Measurements from ENCODE around the gene KANK2.

Gene KANK2

DNA sequence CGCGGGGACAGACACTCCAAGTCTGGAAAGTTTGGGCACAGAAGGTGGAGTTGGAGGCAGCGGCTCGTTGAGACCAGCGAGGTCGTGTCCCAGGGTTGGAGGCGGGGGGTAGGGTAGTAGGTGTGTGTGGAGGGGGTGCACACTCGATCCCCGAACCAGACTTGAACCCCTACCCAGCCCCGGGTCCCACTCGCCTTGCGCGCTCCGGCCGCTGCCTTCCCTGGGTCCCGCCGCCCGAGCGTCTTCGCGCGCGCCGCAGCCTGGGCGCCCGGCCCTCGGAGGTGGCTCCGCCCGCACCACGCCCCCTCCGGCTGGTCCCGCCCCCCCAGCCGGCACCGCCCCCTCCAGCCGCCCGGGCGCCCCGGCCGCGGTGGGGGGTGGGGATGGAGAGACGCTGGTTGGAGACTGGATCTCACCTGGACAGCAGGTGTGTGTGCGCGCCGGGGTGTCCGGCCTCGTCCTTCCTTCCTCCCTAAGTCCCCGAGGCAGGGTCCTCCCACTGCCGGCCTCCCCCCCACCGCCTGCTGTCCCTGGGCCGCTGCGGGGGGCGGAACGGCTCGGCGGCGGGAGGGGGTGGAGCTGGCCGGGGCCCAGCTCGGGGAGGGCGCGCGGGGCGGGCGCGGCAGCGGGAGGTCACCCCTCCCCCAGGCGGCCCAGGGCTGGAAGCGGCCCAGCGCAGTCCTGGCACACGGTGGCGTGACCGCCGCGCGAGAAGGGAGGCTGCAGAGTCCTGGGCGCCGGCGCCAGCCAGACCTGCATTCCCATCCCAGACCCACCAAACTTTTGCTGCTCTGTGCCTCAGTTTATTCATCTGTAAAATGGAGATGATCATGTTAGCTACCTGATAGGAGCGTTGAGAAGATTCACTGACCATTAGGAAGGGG, at the start of gene KANK2:
Gene KANK2 (minus strand): TSS at position 255 of the 884 bp plus-strand sequence. CDS start 3,034 bp downstream, outside the sequence.
- H3K4me3 ChIP-seq (ENCODE audit: low read depth, low read length) = peak within 1 kb of the TSS; percentile 95
- no peak for DNase-seq (ENCODE audit: low read depth, low spot score)
- TF ChIP-seq, protein P1, sequence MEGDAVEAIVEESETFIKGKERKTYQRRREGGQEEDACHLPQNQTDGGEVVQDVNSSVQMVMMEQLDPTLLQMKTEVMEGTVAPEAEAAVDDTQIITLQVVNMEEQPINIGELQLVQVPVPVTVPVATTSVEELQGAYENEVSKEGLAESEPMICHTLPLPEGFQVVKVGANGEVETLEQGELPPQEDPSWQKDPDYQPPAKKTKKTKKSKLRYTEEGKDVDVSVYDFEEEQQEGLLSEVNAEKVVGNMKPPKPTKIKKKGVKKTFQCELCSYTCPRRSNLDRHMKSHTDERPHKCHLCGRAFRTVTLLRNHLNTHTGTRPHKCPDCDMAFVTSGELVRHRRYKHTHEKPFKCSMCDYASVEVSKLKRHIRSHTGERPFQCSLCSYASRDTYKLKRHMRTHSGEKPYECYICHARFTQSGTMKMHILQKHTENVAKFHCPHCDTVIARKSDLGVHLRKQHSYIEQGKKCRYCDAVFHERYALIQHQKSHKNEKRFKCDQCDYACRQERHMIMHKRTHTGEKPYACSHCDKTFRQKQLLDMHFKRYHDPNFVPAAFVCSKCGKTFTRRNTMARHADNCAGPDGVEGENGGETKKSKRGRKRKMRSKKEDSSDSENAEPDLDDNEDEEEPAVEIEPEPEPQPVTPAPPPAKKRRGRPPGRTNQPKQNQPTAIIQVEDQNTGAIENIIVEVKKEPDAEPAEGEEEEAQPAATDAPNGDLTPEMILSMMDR (IDR thresholded peaks at IDR 0.05; ENCODE audit: insufficient read depth, low read length, missing control alignments) = no peak
- ChIA-PET CTCF (interaction anchor here (1.0 to 2.9 kb wide), 5 partner anchors 60 to 161 kb away, joined by 3 to 15 read pairs (median 11); no protein-coding TSS in a partner anchor), POLR2A (interaction anchor here (0.6 to 1.4 kb wide), 3 partner anchors 40 to 59 kb away, joined by 3 to 4 read pairs (median 4); no protein-coding TSS in a partner anchor)

DNA sequence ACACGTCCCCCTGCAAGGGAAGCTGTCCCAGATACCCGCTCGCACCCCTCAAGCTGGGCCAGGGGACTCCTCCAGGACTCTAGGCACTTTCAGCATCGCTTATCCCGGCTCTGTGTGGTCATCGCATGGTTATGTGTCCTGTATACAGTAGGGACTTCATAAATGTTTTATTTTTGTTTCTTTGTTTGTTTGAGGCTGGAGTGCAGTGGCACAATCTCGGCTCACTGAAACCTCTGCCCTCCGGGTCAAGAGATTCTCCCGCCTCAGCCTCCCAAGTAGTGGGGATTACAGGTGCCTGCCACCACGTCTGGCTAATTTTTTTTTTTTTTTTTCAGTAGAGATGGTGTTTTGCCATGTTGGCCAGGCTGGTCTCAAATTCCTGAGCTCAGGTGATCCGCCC, 49.6 kb upstream of the KANK2 start:
- TF ChIP-seq, protein P1 (IDR thresholded peaks at IDR 0.05; ENCODE audit: insufficient read depth, low read length, missing control alignments) = no peak
- H3K4me3 ChIP-seq (ENCODE audit: low read depth, low read length) = no peak overlapping the region
- ChIA-PET POLR2A (no interaction called here), CTCF (no interaction called here)
- DNase-seq (ENCODE audit: low read depth, low spot score) = no peak

DNA sequence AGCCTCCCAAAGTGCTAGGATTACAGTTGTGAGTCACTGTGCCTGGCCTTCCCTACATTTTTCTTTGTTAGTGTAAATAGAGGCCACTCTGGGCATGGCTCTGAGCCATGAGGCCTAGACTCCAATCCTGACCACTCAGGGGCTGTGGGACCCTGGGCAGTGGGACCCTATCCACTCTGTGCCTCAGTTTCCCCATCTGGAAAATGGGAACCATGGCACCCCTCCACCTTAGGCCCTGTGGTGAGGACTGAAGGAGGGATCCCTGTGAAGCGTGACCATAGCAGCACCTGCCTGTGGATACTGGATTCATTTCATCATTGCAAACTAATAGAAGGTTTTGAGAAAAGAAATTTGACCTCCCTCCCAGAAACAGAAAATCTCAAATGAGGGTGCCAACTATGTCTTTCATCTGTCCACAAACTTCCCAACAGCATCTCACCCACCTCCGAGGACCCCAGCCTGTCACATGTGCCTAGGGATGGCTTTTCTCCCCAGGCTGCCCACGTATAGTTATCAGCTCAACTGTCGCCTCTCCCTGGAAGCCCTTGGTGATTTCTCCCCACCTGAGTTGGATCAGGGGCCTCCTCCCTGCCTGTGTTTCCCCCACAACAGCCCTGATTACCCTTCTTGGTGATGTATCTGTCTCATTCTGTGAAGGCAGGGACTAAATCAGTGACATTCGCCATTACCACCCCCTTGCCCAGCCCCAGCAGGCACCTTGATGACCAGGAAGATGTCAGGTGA, 47.7 kb upstream of the KANK2 start:
- no peak overlapping the region for H3K4me3 ChIP-seq (ENCODE audit: low read depth, low read length)
- DNase-seq (ENCODE audit: low read depth, low spot score) = no peak
- TF ChIP-seq, protein P1 (IDR thresholded peaks at IDR 0.05; ENCODE audit: insufficient read depth, low read length, missing control alignments) = no peak
- ChIA-PET POLR2A (no interaction called here), CTCF (interaction anchor here (1.9 kb wide), 1 partner anchor 10 kb away, joined by 7 read pairs; no protein-coding TSS in a partner anchor)

DNA sequence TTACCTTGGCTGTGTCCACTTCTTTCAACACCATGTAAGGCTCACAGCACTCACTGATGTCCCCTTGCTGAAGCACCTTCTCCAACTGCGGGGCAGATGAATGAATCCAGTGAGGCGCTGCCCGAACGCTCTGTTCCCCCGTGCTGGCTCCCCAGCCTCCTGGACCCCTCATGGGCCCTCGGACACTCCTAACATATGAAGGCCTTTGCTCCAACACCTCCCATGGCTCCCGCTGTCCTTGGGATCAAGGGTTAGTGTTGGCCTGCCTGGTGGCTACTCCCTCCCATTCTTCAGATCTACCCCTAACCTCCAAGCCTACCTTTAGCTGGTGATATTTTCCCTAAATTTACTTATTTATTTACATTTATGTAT, 46.4 kb upstream of the KANK2 start:
- DNase-seq (ENCODE audit: low read depth, low spot score) = no peak
- TF ChIP-seq, protein P1 (IDR thresholded peaks at IDR 0.05; ENCODE audit: insufficient read depth, low read length, missing control alignments) = no peak
- ChIA-PET CTCF (interaction anchor here (0.6 to 3.2 kb wide), 6 partner anchors 8 to 247 kb away, joined by 3 to 14 read pairs (median 5); no protein-coding TSS in a partner anchor), POLR2A (no interaction called here)
- no peak overlapping the region for H3K4me3 ChIP-seq (ENCODE audit: low read depth, low read length)

DNA sequence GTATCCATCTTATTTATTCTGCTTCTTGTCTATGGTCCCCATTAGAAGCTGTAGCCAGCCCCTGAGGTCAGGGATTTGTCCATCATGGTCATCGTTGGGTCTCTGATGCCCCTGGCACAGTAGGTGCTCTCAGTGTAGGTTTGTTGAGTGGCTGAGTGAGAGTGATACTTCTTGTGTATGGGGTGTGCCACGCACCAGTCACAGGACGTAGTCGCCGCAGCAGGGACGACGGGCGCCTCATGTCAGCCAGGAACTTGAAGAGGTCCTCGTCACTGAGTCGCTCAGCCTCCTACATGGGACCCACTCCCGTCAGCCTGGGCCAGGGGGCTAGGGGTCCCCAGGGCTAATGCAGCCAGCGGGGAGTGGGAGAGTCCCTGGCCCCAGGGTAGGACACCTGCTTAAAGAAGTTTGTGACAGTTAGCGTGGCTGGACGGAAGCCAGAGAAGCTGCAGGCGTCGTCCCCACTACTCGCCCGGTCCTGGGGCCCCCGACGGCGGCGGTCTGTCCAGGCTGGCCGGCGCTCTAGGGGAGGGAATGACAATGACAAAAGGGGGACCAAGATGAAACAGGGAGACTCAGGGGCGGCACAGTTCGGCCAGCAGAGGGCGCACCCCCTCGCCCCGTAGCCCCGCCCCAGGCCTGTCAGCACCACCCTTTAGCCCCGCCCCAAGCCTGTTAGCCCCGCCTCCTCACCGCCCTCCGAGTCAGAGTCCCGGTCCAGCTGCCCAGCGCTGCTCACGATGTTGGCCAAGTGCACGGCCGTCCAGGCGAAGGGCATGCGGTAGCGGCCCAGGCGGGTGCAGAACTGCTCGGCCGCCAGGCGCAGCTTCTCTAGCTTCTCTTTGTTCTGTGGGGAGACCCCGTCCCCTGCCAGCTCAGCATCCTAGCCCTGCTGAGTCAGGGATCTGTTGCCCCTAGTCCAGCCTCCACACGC, 45.8 kb upstream of the KANK2 start:
- ChIA-PET POLR2A (no interaction called here), CTCF (interaction anchor here (0.6 to 3.2 kb wide), 13 partner anchors 9 to 247 kb away, joined by 3 to 14 read pairs (median 3); no protein-coding TSS in a partner anchor)
- H3K4me3 ChIP-seq (ENCODE audit: low read depth, low read length) = no peak overlapping the region
- no peak for DNase-seq (ENCODE audit: low read depth, low spot score)
- TF ChIP-seq, protein P1 (IDR thresholded peaks at IDR 0.05; ENCODE audit: insufficient read depth, low read length, missing control alignments) = peak; percentile 36

All from AG04449 (cell line).